HG03342 (cell line): ENCODE measurements around the gene METTL9.
"Not testable (repeated sequence)": the region's sequence is repeated elsewhere in the genome, so short reads cannot be mapped to it uniquely, and the experiment has no call there.

Experiments used
- ATAC-seq: cut with Tn5 transposase; IDR thresholded peaks from one replicate; pipeline ENCODE4 v1.9.1; 2021; ENCODE audit warnings: mild to moderate bottlenecking, moderate library complexity; ENCODE audit not compliant: unreplicated experiment

The METTL9 gene

GRCh38 chr16:21610006-21610544 is 10.7 kb downstream of the METTL9 start:
- no peak for ATAC-seq

- ATAC-seq, result no peak
Measured at GRCh38 chr16:21610766-21611165, 11.4 kb downstream of the METTL9 start.

GRCh38 chr16:21611198-21611555 is 11.8 kb downstream of the METTL9 start:
- ATAC-seq, result no peak

GRCh38 chr16:21611556-21612384 is 12.4 kb downstream of the METTL9 start:
- no peak for ATAC-seq

GRCh38 chr16:21613361-21613760 is 14.0 kb downstream of the METTL9 start:
- ATAC-seq, result no peak

GRCh38 chr16:21613781-21614180 is 14.4 kb downstream of the METTL9 start:
- ATAC-seq, result no peak

GRCh38 chr16:21614896-21615295 is 15.5 kb downstream of the METTL9 start:
- ATAC-seq, result no peak

GRCh38 chr16:21617607-21618006 is 18.2 kb downstream of the METTL9 start:
- ATAC-seq, result no peak

- ATAC-seq, result no peak
Measured at GRCh38 chr16:21618281-21618680, 18.9 kb downstream of the METTL9 start.

- ATAC-seq, result no peak
Measured at GRCh38 chr16:21619765-21620425, 20.5 kb downstream of the METTL9 start.

- ATAC-seq, result no peak
Measured at GRCh38 chr16:21620592-21620991, 21.2 kb downstream of the METTL9 start.

GRCh38 chr16:21622545-21622944 is 23.2 kb downstream of the METTL9 start:
- ATAC-seq, result no peak

GRCh38 chr16:21625026-21625425 is 25.6 kb downstream of the METTL9 start:
- no peak for ATAC-seq

GRCh38 chr16:21626659-21627277 is 27.4 kb downstream of the METTL9 start:
- no peak for ATAC-seq

- no peak for ATAC-seq
Measured at GRCh38 chr16:21628121-21628726, 28.8 kb downstream of the METTL9 start.

GRCh38 chr16:21628772-21629171 is 29.4 kb downstream of the METTL9 start:
- ATAC-seq, result no peak

- ATAC-seq, result not testable (repeated sequence)
Measured at GRCh38 chr16:21629616-21630539, 30.5 kb downstream of the METTL9 start.

GRCh38 chr16:21630866-21631265 is 31.5 kb downstream of the METTL9 start:
- ATAC-seq, result not testable (repeated sequence)

GRCh38 chr16:21631376-21631775 is 32.0 kb downstream of the METTL9 start:
- not testable (repeated sequence) for ATAC-seq

GRCh38 chr16:21631951-21632575 is 32.7 kb downstream of the METTL9 start:
- ATAC-seq, result not testable (repeated sequence)
